ENCODE results near the gene ANO2.

Gene ANO2

DNA sequence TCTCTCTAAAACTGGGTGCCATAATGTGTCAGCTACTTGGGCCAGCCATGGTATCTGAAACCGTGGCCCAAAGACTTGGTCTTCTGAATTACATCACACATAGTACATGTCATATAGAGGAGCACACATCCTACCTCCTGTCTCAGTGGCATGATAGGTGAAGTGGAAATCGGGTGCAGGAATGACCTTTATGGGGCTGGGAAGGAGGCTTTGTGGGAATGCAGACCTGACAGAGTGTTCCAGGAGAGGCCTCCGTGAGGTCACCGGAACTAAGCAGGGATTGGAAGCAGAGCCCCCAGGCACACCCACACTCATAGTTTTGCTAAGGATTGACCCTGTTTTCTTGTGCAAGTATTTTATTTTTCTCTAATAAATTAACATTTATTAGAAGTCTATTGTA, 430.5 kb downstream of the ANO2 start:
- no peak for TF ChIP-seq TEAD4 (IDR thresholded peaks at IDR 0.05)
- TF ChIP-seq, protein P1, sequence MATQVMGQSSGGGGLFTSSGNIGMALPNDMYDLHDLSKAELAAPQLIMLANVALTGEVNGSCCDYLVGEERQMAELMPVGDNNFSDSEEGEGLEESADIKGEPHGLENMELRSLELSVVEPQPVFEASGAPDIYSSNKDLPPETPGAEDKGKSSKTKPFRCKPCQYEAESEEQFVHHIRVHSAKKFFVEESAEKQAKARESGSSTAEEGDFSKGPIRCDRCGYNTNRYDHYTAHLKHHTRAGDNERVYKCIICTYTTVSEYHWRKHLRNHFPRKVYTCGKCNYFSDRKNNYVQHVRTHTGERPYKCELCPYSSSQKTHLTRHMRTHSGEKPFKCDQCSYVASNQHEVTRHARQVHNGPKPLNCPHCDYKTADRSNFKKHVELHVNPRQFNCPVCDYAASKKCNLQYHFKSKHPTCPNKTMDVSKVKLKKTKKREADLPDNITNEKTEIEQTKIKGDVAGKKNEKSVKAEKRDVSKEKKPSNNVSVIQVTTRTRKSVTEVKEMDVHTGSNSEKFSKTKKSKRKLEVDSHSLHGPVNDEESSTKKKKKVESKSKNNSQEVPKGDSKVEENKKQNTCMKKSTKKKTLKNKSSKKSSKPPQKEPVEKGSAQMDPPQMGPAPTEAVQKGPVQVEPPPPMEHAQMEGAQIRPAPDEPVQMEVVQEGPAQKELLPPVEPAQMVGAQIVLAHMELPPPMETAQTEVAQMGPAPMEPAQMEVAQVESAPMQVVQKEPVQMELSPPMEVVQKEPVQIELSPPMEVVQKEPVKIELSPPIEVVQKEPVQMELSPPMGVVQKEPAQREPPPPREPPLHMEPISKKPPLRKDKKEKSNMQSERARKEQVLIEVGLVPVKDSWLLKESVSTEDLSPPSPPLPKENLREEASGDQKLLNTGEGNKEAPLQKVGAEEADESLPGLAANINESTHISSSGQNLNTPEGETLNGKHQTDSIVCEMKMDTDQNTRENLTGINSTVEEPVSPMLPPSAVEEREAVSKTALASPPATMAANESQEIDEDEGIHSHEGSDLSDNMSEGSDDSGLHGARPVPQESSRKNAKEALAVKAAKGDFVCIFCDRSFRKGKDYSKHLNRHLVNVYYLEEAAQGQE (IDR thresholded peaks at IDR 0.05; ENCODE audit: low read depth), result no peak
- no peak for TF ChIP-seq TAF1 (IDR thresholded peaks at IDR 0.05; ENCODE audit: low read depth)
- TF ChIP-seq NFIC (IDR thresholded peaks at IDR 0.05), result no peak
- TF ChIP-seq CEBPB (IDR thresholded peaks at IDR 0.05), result no peak
- no peak for TF ChIP-seq EP300 (IDR thresholded peaks at IDR 0.05; ENCODE audit: borderline replicate concordance)
- TF ChIP-seq EGR1 (IDR thresholded peaks at IDR 0.05), result no peak
- TF ChIP-seq TCF12 (IDR thresholded peaks at IDR 0.05; ENCODE audit: low read depth), result no peak
- TF ChIP-seq FOXM1 (IDR thresholded peaks at IDR 0.05; ENCODE audit: borderline replicate concordance, low read depth), result no peak
- no peak for TF ChIP-seq ZBTB7A (IDR thresholded peaks at IDR 0.05; ENCODE audit: low read depth)
- TF ChIP-seq YY1 (IDR thresholded peaks at IDR 0.05; ENCODE audit: low read depth), result no peak
- TF ChIP-seq RAD21 (IDR thresholded peaks at IDR 0.05; ENCODE audit: low read depth), result no peak
- TF ChIP-seq, protein P2, sequence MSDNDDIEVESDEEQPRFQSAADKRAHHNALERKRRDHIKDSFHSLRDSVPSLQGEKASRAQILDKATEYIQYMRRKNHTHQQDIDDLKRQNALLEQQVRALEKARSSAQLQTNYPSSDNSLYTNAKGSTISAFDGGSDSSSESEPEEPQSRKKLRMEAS (IDR thresholded peaks at IDR 0.05), result no peak
- no peak for TF ChIP-seq CREB1 (IDR thresholded peaks at IDR 0.05; ENCODE audit: low read depth)
- TF ChIP-seq, protein P3, sequence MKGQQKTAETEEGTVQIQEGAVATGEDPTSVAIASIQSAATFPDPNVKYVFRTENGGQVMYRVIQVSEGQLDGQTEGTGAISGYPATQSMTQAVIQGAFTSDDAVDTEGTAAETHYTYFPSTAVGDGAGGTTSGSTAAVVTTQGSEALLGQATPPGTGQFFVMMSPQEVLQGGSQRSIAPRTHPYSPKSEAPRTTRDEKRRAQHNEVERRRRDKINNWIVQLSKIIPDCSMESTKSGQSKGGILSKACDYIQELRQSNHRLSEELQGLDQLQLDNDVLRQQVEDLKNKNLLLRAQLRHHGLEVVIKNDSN (IDR thresholded peaks at IDR 0.05), result no peak

DNA sequence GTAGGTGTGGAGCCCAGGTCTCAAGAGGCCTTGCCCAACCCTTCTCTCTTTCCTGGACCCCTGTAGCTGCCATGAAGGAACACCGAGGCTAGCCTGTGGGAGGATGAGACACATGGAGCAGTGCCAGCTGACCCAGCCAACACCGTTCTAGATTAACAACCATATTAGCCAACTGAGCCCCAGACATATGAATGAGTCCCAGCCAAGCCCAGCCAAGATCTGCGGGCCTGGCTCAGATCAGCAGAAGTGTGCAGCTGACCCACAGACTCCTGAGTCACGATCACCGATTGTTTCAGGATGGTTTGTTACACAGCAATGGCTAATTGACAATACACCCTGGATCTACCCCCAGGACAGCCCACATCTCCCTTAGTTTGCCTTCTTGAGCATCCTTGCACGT, 431.0 kb downstream of the ANO2 start:
- TF ChIP-seq TEAD4 (IDR thresholded peaks at IDR 0.05) (no peak), TAF1 (IDR thresholded peaks at IDR 0.05; ENCODE audit: low read depth) (no peak), RAD21 (IDR thresholded peaks at IDR 0.05; ENCODE audit: low read depth) (no peak), ZBTB7A (IDR thresholded peaks at IDR 0.05; ENCODE audit: low read depth) (no peak), EP300 (IDR thresholded peaks at IDR 0.05; ENCODE audit: borderline replicate concordance) (no peak), NFIC (IDR thresholded peaks at IDR 0.05) (no peak), YY1 (IDR thresholded peaks at IDR 0.05; ENCODE audit: low read depth) (no peak), TCF12 (IDR thresholded peaks at IDR 0.05; ENCODE audit: low read depth) (no peak), CEBPB (IDR thresholded peaks at IDR 0.05) (no peak), CREB1 (IDR thresholded peaks at IDR 0.05; ENCODE audit: low read depth) (no peak), FOXM1 (IDR thresholded peaks at IDR 0.05; ENCODE audit: borderline replicate concordance, low read depth) (no peak), EGR1 (IDR thresholded peaks at IDR 0.05) (no peak)
- TF ChIP-seq, protein P3 (IDR thresholded peaks at IDR 0.05), result no peak
- TF ChIP-seq, protein P2 (IDR thresholded peaks at IDR 0.05), result no peak
- TF ChIP-seq, protein P1 (IDR thresholded peaks at IDR 0.05; ENCODE audit: low read depth), result no peak

DNA sequence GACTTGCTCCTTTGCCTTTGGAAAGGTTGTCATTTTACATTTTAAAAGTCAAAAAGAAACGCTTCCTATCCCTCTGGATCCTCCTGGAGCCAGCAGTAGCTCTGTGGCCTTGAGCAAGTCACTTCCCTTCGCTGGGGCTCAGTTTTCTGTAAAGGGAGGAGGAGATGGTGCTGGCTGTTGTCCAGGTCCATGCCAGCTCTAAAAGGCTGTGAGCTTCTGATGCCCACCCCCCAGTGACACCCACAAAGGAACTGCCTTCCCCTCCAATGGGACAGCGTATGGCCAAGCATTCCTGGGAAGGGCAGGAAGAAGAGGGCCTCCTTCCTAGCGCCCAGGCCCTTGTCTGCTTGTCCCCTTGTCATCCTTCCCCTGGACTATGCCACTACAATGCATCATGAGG, 431.7 kb downstream of the ANO2 start:
- TF ChIP-seq RAD21 (IDR thresholded peaks at IDR 0.05; ENCODE audit: low read depth) (no peak), CEBPB (IDR thresholded peaks at IDR 0.05) (no peak), TAF1 (IDR thresholded peaks at IDR 0.05; ENCODE audit: low read depth) (no peak), ZBTB7A (IDR thresholded peaks at IDR 0.05; ENCODE audit: low read depth) (no peak), TEAD4 (IDR thresholded peaks at IDR 0.05) (no peak), EGR1 (IDR thresholded peaks at IDR 0.05) (no peak), TCF12 (IDR thresholded peaks at IDR 0.05; ENCODE audit: low read depth) (no peak), EP300 (IDR thresholded peaks at IDR 0.05; ENCODE audit: borderline replicate concordance) (no peak), CREB1 (IDR thresholded peaks at IDR 0.05; ENCODE audit: low read depth) (no peak), NFIC (IDR thresholded peaks at IDR 0.05) (no peak)
- TF ChIP-seq, protein P1 (IDR thresholded peaks at IDR 0.05; ENCODE audit: low read depth), result no peak
- TF ChIP-seq, protein P2 (IDR thresholded peaks at IDR 0.05), result no peak
- TF ChIP-seq, protein P3 (IDR thresholded peaks at IDR 0.05), result no peak
